ENCODE results near the gene GDF2.

GDF2 gene

GRCh38 chr10:47314416-47314970 lies 7.8 kb upstream of the GDF2 start:
- DNase-seq, result no peak

- DNase-seq, result no peak
Measured at GRCh38 chr10:47315421-47315820, 6.8 kb upstream of the GDF2 start.

- DNase-seq, result no peak
Measured at GRCh38 chr10:47316131-47316530, 6.1 kb upstream of the GDF2 start.

DNA sequence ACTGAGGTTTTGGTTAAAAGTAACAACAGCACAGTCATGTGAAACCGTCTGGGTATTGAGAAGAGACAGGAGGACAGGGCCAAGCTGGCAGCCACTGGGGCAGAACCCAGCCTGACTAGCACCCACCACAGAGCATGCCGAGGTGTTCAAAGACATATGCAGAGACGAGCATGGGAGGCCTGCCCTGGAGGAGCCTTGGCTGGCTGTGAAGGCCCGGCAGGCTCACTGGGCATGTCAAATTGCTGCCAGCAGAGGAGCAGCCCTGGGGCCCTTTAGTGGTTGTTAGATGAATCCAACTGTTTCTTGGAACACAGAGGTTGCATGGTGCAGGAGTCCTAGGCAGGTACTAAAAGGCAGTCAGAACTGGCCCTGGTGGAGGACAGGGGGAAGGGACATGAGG lies 5.0 kb upstream of the GDF2 start:
- no peak for DNase-seq

DNA sequence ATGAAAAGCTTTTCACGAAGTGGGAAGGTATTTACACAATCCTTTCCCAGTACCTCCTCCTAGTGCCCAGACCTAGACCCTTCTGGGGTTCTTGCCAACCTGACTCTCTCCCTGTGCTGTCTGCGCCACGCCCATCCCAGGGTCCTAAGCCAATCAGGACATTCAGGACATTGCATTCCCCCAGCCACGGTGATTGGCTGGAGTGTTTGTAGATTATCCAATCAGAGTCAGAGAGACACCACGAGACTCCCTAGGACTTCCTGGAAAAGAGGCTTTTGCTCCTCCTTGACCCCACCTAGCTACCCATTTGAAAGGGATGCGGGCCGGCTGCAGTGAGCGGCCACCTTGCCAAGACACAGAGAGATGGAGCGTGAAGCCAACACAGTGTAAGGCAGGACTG lies 3.5 kb upstream of the GDF2 start:
- no peak for DNase-seq

DNA sequence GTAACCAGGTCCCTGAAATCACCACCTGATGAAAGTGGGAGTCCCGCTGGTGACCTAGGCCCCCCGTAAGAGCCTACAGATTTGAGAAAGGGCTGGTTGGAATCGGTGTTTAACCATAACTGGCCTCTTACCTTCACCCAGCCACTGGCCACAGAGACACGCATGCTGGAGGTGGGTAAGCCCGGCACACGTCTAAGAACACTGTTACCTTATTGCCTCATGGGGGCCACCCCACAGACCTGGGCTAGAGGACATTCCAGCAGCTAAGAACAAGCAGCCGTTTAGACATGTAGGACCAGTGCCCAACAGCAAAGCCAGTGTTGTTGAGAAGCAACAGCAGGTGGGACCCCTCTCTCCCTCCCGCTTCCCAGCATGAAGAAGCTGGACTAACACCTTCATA lies 2.5 kb upstream of the GDF2 start:
- no peak for DNase-seq

DNA sequence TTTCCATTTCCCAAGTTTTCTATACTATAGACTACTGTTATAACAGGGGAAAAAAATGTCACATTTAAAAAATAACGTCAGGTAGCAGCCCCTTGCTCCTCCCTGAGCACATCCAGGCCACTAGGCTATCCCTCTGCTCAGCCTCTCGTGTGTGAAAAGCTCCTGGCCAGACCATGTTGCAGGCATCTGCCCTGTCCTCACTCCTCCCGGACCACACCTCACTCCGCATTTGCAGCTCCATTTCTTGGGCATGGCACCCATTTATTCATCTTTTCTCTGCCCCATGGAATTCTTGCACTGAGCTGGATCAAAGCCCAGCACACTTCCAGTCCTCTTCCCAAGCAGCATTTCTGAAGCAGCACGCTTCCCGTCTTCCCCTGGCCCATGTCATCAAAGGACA lies 1.4 kb upstream of the GDF2 start:
- DNase-seq, result no peak

DNA sequence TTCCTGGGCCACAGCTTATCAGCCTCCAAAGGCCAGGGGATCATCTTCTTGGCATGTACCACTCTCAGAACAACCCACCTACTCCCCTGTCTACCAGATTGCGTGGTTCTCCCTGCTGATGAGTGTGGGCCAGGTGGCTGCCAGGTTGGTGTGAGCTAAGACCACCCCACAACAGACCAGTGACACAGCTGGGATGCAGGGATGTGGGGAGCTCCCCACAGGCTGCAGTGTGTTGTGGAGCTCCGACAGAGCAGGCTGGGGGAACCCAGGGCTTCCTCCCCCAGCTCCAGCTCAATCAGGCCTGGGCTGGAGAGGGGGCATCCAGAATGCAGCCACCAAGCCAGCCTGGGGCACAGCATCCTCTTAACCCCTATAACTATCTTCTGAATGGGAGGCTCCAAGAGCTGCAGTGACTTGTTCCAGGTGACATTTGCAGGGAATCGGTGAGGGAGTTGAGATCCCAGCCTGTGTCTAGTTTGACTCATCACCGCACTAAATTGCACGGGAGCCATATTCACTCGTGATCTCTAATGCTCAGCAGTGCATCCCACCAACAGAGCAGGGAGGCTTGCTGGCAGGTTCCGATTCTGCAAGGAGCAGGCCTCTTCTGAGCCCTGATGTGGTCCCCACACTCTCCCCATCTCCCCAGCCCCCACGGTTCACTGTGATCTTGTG lies 596 bp upstream of the GDF2 start:
- no peak for DNase-seq

GRCh38 chr10:47323087-47323486 lies 833 bp downstream of the GDF2 start:
- DNase-seq, result no peak

DNA sequence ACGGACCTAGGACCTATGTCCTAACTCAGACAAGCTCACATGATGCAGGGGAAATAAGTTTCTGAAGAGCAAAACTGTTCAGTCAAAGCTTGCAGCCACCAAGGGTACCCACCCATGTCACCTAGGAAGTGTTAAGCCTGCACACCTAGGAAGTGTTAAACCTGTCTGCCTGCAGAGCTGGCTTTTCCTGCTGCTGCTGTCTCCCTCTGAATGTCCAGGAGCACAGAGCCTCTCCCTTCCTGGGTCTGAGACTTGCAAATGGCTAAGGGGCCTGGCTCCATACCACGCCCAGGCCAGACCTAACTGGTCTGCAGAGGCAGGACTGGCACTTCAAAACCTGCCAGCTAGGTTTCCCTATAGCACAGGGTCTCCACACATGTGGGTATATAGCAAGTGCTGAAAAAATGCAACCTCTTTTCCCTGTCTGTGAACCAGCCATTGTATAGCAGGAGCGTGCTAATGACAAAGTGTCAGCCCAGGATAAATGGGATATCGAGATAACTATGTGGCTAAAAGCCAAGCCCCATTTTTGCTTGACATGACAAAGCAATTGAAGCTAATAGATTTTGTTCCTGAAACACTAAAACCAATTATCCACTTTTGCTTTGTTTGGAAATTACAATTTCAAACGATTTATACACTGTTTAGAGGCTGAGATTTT lies 1.5 kb downstream of the GDF2 start:
- no peak for DNase-seq

DNA sequence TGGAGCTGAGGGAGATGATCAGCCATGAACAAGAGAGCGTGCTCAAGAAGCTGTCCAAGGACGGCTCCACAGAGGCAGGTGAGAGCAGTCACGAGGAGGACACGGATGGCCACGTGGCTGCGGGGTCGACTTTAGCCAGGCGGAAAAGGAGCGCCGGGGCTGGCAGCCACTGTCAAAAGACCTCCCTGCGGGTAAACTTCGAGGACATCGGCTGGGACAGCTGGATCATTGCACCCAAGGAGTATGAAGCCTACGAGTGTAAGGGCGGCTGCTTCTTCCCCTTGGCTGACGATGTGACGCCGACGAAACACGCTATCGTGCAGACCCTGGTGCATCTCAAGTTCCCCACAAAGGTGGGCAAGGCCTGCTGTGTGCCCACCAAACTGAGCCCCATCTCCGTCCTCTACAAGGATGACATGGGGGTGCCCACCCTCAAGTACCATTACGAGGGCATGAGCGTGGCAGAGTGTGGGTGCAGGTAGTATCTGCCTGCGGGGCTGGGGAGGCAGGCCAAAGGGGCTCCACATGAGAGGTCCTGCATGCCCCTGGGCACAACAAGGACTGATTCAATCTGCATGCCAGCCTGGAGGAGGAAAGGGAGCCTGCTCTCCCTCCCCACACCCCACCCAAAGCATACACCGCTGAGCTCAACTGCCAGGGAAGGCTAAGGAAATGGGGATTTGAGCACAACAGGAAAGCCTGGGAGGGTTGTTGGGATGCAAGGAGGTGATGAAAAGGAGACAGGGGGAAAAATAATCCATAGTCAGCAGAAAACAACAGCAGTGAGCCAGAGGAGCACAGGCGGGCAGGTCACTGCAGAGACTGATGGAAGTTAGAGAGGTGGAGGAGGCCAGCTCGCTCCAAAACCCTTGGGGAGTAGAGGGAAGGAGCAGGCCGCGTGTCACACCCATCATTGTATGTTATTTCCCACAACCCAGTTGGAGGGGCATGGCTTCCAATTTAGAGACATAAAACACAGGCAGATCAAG lies 3.3 kb downstream of the GDF2 start:
- DNase-seq, result no peak

DNA sequence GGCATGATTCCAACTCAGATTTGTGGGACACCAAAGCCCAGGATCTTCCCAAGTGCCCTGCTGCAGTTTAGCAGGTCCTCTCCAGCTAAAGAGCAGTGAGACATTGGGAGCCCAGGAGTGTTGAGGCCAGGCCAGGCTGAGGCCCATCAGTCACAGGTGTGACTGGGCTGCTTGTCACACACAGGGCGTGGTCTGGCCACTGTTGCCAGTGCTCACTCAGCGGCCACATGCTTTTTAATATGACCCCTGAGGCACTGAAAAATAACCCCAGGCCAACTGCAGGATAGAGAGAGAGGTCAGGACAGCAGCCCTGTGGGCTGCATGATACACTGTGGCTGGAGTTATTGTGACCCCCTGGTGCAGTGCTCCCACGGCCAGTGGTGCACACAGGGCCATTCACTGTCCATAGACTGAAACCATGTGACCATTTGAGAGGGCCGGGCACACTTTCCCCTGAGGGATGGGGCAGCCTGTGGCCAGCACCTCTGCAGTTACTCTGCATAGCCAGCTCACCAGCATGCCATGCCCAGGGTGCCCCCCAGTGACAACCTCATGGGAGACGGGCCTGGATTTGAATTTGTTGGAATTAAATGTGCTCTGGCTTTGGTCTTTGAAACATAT lies 4.2 kb downstream of the GDF2 start:
- no peak for DNase-seq

DNA sequence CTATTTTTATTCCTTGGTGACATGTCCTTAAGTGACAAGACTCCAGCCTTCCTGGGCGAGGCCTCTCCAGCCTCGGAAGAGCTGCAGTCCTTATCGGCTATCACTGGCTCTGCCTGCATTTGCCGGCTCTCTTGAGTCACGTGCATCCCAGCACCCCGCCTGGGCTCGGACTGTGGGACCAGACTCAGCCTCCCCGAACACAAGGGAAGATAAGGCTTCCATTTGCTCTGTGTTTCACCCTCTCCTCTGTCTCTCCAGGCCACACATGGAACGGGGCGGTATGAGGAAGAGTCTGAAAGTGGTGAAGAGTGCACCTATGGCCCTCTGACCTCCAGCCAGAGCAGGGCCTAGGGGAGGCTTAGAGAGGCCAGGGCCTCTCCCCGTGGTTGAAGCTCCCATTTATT lies 4.7 kb downstream of the GDF2 start:
- DNase-seq, result no peak

DNA sequence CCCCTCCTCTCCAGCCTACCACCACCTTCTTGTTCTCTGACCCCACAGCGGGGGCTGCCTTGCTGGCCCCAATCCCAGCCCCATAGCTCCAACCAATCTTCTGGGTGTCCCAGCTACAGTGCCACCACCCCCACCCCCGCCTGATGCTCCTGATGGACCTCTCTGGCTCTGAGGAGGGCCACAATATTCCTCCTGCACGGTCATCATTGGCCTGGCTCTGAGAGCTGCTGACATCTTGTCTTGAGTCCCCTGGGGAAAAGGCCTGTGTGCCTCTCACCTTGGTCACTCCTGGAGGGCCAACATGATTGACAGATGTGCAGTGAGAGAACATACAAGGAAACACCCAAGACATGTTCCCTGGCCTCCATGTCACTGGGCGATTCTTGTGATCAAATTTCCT lies 7.6 kb downstream of the GDF2 start:
- no peak for DNase-seq

GRCh38 chr10:47330366-47330765 lies 8.1 kb downstream of the GDF2 start:
- no peak for DNase-seq

GRCh38 chr10:47330804-47331203 lies 8.6 kb downstream of the GDF2 start:
- DNase-seq, result no peak

- no peak for DNase-seq
Measured at GRCh38 chr10:47331491-47331890, 9.2 kb downstream of the GDF2 start.

- no peak for DNase-seq
Measured at GRCh38 chr10:47331954-47332353, 9.7 kb downstream of the GDF2 start.

DNA sequence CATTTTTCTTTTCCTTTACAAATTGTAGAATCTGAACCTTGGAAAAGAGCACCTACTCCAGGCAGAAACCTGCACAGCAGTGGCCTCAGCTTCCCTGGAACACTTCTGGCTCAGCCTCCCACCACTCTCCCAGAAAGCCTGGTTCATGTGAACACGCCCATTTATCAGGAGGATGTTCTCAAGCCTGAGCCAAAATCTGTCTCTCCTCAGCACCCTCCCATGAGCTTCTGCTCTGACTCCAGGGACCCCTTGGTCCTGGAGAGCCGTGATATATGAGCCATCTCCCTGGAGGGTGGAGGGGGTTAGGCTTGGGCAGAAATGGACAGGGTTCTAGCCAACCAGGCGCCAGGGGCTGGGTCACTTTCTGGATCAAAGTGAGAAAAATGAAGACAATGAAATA lies 10.1 kb downstream of the GDF2 start:
- DNase-seq, result no peak

GRCh38 chr10:47332946-47333345 lies 10.7 kb downstream of the GDF2 start:
- no peak for DNase-seq

DNA sequence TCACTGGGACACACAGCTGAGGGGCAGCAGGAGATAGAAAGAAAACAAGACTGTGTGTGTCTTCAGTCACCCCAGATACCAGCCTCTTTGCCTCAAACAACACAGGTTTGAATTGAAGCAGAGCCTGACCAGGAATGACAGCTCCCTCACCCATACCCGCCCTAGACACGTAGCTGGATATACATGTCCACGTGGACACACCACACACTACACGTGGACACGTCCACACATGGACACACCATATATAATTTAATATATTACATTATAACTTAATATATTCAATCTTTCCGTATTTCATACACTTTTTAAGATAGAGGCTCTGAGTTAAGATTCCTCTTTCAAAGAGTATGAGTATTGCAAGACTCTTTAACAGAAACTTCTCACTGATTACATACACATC lies 11.3 kb downstream of the GDF2 start:
- no peak for DNase-seq

DNA sequence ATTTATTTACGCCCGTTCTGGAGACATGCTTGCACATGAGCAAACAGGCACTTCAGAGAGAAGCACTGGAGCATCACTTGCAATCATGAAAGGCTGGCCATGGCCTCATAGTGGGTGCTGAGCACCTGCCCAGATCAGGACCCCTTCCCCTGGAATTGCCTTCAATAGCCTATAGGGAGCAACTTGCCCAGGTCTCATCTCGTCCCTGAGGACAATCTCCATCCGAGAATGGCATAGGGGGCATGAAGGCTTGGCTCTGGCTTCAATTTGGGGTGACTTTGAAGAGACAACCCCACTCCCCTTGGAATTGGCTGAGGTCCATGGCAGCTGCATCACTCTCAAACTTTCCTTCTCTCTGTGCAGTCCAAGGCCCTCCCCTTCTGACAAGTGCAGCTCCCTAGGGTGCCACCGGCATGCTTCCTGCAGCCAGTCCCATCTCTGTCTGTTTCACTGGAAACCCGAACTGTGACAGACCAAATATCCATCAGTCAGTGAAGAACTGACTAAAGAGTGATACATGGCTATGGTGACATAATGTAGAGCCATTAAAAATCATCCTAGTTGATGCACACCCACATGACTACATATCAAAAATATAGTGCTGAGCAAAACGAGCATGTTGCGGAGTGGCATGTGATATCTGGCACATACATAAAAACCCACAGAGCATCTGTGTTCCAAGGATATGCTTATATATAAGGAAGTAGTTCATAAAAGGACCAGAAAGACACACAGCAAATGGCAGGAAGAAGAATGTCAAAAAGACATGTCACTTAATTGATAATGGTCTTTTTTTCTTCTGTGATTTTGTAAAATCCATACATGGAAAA lies 12.4 kb downstream of the GDF2 start:
- no peak for DNase-seq
